Right atrium auricular region (tissue), 2 donors: ENCODE results near the gene KIF27. TPM values are rescaled to one million over a fixed set of nuclear protein-coding genes. Genes with fewer than 3 reads are reported as not detected.
"Not testable (repeated sequence)": the region's sequence is repeated elsewhere in the genome, so short reads cannot be mapped to it uniquely, and the experiment has no call there.

Experiments used
- DNase-seq: peaks from one replicate; pipeline ENCODE4 v3.0.0-alpha.2; 2019; ENCODE audit warnings: low spot score
- H3K27ac ChIP-seq, 2 donors: fragments of 200-600 bp; sonication (generic); 1 replicate in 1 of 2; 2 replicates in 1 of 2; pipeline ENCODE4 v1.5.1; 2016 to 2019
- H3K27me3 ChIP-seq, 2 donors: fragments of 200-600 bp; sonication (generic); one replicate each; pipeline versions ENCODE4 v1.5.1 to v1.6.0; 2017 to 2019
- H3K36me3 ChIP-seq: fragments of 200-600 bp; sonication (generic); one replicate; pipeline ENCODE4 v1.5.1; 2016
- H3K4me1 ChIP-seq, 2 donors: fragments of 200-600 bp; sonication (generic); one replicate each; pipeline versions ENCODE4 v1.5.1 to v1.6.0; 2017 to 2019
- H3K4me3 ChIP-seq, 2 donors: fragments of 200-600 bp; sonication (generic); 1 replicate in 1 of 2; 2 replicates in 1 of 2; pipeline ENCODE4 v1.5.1; 2017 to 2019; ENCODE audit warnings: mild to moderate bottlenecking in 1 of 2, moderate library complexity in 1 of 2
- H3K9me3 ChIP-seq, 2 donors: fragments of 200-600 bp; sonication (generic); one replicate each; pipeline ENCODE4 v1.5.1; 2019
- CTCF ChIP-seq, 2 donors: fragments of 200-600 bp; sonication (generic); IDR thresholded peaks; one replicate each; pipeline ENCODE4 v1.5.1; 2019; ENCODE audit warnings: antibody characterized with exemption in 2 of 2
- total RNA-seq, 2 donors: library from RNA; depleted of rRNA; stranded (reverse); fragments of >200 nt; gene quantifications; one replicate each; pipeline ENCODE4 v1.1.0, GENCODE V29; 2016

Gene KIF27
- total RNA-seq, 2 donors from 2014 or later = 4.3 to 4.6 TPM

GRCh38 chr9:83920469-83920926 lies 734 bp downstream of the KIF27 start:
- H3K4me1 ChIP-seq = peaks cover 0 to 7% of the 10 kb centered on the region in 2 donors
- H3K36me3 ChIP-seq = no peaks in the 10 kb centered on the region
- DNase-seq = no peak
- H3K4me3 ChIP-seq = peak overlapping the region; percentile 79 to 86
- no peak for TF ChIP-seq CTCF (IDR thresholded peaks at IDR 0.05)
- peak overlapping the region; percentile 94 to 97 for H3K27ac ChIP-seq
- H3K9me3 ChIP-seq = no peaks in the 10 kb centered on the region
- H3K27me3 ChIP-seq = no peaks in the 10 kb centered on the region

GRCh38 chr9:83919111-83919510 lies 2.1 kb downstream of the KIF27 start:
- no peak overlapping the region for H3K4me3 ChIP-seq
- H3K27me3 ChIP-seq = no peaks in the 10 kb centered on the region
- no peaks in the 10 kb centered on the region for H3K9me3 ChIP-seq
- H3K27ac ChIP-seq = no peak overlapping the region
- no peak for DNase-seq
- no peaks in the 10 kb centered on the region for H3K36me3 ChIP-seq
- H3K4me1 ChIP-seq = peaks cover 0 to 7% of the 10 kb centered on the region in 2 donors
- TF ChIP-seq CTCF (IDR thresholded peaks at IDR 0.05) = no peak

GRCh38 chr9:83912194-83912593 lies 9.0 kb downstream of the KIF27 start:
- not testable (repeated sequence) for H3K27ac ChIP-seq, H3K4me1 ChIP-seq, H3K36me3 ChIP-seq, DNase-seq, H3K9me3 ChIP-seq, H3K4me3 ChIP-seq, H3K27me3 ChIP-seq
- TF ChIP-seq CTCF (IDR thresholded peaks at IDR 0.05) = peak; percentile 23 to 55

GRCh38 chr9:83906144-83906543 lies 15.1 kb downstream of the KIF27 start:
- no peaks in the 10 kb centered on the region for H3K9me3 ChIP-seq
- no peak overlapping the region for H3K4me3 ChIP-seq
- H3K27me3 ChIP-seq = no peaks in the 10 kb centered on the region
- no peaks in the 10 kb centered on the region for H3K36me3 ChIP-seq
- TF ChIP-seq CTCF (IDR thresholded peaks at IDR 0.05) = no peak
- H3K27ac ChIP-seq = no peak overlapping the region
- no peak for DNase-seq
- no peaks in the 10 kb centered on the region for H3K4me1 ChIP-seq

GRCh38 chr9:83900615-83901014 lies 20.6 kb downstream of the KIF27 start:
- H3K4me1 ChIP-seq, DNase-seq, H3K27ac ChIP-seq, H3K27me3 ChIP-seq, H3K4me3 ChIP-seq, H3K36me3 ChIP-seq, H3K9me3 ChIP-seq: not testable (repeated sequence)

- not testable (repeated sequence) for H3K9me3 ChIP-seq, H3K4me1 ChIP-seq, H3K36me3 ChIP-seq, H3K27ac ChIP-seq, H3K27me3 ChIP-seq, DNase-seq, H3K4me3 ChIP-seq
Observed at GRCh38 chr9:83894301-83894700, 26.9 kb downstream of the KIF27 start.

- H3K27ac ChIP-seq = not testable (repeated sequence)
Observed at GRCh38 chr9:83886498-83886897, 34.7 kb downstream of the KIF27 start.

GRCh38 chr9:83885559-83886240 lies 35.5 kb downstream of the KIF27 start:
- not testable (repeated sequence) for H3K27ac ChIP-seq

More at GRCh38 chr9:83886498-83886897, 34.7 kb downstream of the KIF27 start:
- not testable (repeated sequence) for H3K36me3 ChIP-seq, H3K4me3 ChIP-seq, H3K9me3 ChIP-seq, DNase-seq, H3K4me1 ChIP-seq, H3K27me3 ChIP-seq

GRCh38 chr9:83881687-83882408 lies 39.4 kb downstream of the KIF27 start:
- H3K4me3 ChIP-seq = not testable (repeated sequence)

More at GRCh38 chr9:83885559-83886240, 35.5 kb downstream of the KIF27 start:
- not testable (repeated sequence) for H3K4me1 ChIP-seq, H3K9me3 ChIP-seq, H3K27me3 ChIP-seq, H3K4me3 ChIP-seq, H3K36me3 ChIP-seq
- DNase-seq = peak; percentile 61

GRCh38 chr9:83875559-83875958 lies 45.7 kb downstream of the KIF27 start:
- not testable (repeated sequence) for H3K9me3 ChIP-seq

More at GRCh38 chr9:83881687-83882408, 39.4 kb downstream of the KIF27 start:
- not testable (repeated sequence) for H3K27ac ChIP-seq, H3K9me3 ChIP-seq, H3K36me3 ChIP-seq, H3K4me1 ChIP-seq, DNase-seq, H3K27me3 ChIP-seq

More at GRCh38 chr9:83875559-83875958, 45.7 kb downstream of the KIF27 start:
- not testable (repeated sequence) for H3K4me3 ChIP-seq, H3K36me3 ChIP-seq, DNase-seq, H3K27me3 ChIP-seq, H3K27ac ChIP-seq, H3K4me1 ChIP-seq
